Neural progenitor cell (in vitro differentiated cells): ENCODE data around the gene FAIM2.

Experiments
- EZH2 ChIP-seq: fragments of 200-600 bp; sonication (generic); IDR thresholded peaks from 2 replicates; pipeline ENCODE4 v1.6.1; 2017; ENCODE audit warnings: antibody characterized with exemption, mild to moderate bottlenecking, moderate library complexity
- EZH2phosphoT487 ChIP-seq: fragments of 200-600 bp; sonication (generic); IDR thresholded peaks from 2 replicates; pipeline ENCODE4 v1.6.1; 2017; ENCODE audit warnings: antibody characterized with exemption
- TF ChIP-seq, protein P1 (sequence below): fragments of 200-600 bp; sonication (generic); IDR thresholded peaks from 2 replicates; pipeline ENCODE4 v1.5.1; 2017; ENCODE audit warnings: antibody characterized with exemption, mild to moderate bottlenecking

DNA sequence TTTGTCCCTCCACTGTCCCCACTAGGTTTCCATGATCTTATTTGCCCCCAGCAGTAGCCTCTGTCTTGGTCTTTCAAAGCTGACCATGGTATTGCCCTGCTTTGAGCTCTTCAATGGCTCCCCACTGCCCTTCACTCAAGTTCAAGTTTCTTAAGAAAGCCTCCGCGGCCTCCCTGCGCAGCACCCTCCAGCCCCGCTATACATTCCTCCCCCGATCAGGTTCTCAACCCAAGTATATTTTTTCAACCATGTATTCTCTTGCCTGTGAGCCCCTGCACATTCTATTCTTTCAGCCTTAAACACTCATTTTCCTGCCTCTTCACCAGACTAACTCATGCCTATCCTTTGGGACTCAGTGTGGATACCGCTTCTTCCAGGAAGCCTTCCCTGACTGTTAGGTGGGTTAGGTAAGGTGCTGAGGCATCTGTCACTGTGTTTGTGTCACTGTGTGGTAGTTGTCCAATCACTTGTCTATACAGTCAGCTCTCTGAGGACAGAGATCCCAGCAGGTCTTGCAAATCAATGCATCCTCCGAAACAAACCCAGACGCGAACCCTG, 4.3 kb downstream of the FAIM2 start:
- TF ChIP-seq, protein P1, sequence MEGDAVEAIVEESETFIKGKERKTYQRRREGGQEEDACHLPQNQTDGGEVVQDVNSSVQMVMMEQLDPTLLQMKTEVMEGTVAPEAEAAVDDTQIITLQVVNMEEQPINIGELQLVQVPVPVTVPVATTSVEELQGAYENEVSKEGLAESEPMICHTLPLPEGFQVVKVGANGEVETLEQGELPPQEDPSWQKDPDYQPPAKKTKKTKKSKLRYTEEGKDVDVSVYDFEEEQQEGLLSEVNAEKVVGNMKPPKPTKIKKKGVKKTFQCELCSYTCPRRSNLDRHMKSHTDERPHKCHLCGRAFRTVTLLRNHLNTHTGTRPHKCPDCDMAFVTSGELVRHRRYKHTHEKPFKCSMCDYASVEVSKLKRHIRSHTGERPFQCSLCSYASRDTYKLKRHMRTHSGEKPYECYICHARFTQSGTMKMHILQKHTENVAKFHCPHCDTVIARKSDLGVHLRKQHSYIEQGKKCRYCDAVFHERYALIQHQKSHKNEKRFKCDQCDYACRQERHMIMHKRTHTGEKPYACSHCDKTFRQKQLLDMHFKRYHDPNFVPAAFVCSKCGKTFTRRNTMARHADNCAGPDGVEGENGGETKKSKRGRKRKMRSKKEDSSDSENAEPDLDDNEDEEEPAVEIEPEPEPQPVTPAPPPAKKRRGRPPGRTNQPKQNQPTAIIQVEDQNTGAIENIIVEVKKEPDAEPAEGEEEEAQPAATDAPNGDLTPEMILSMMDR: no peak
- TF ChIP-seq EZH2 (no peak), EZH2phosphoT487 (no peak)
